NCI-H2107 (cell line): ENCODE measurements around the gene GPR89B.
A peak's percentile ranks its signal among the peaks of the same experiment; 100 is the strongest.
"Not testable (repeated sequence)": the region's sequence is repeated elsewhere in the genome, so short reads cannot be mapped to it uniquely, and the experiment has no call there.

Experiments
- DNase-seq: peaks from one replicate; lab custom pipeline; 2025; lab: John Stamatoyannopoulos, UW

GPR89B gene

GRCh38 chr1:147928236-147929132 is at the start of gene GPR89B:
GPR89B (plus strand) TSS chr1:147928420; CDS start chr1:147928537, 117 bp downstream.
- DNase-seq, result peak; percentile 70

- DNase-seq, result no peak
Measured at GRCh38 chr1:147879911-147880310, 48.3 kb upstream of the GPR89B start.

- DNase-seq, result no peak
Measured at GRCh38 chr1:147882535-147882934, 45.7 kb upstream of the GPR89B start.

GRCh38 chr1:147890177-147890790 is 37.9 kb upstream of the GPR89B start:
- DNase-seq, result peak; percentile 17

- DNase-seq, result no peak
Measured at GRCh38 chr1:147891088-147891487, 37.1 kb upstream of the GPR89B start.

GRCh38 chr1:147892216-147892615 is 36.0 kb upstream of the GPR89B start:
- no peak for DNase-seq

- DNase-seq, result peak; percentile 21
Measured at GRCh38 chr1:147892731-147893214, 35.4 kb upstream of the GPR89B start.

- no peak for DNase-seq
Measured at GRCh38 chr1:147895123-147895522, 33.1 kb upstream of the GPR89B start.

- DNase-seq, result no peak
Measured at GRCh38 chr1:147897029-147897752, 31.0 kb upstream of the GPR89B start.

- no peak for DNase-seq
Measured at GRCh38 chr1:147897789-147898188, 30.4 kb upstream of the GPR89B start.

- no peak for DNase-seq
Measured at GRCh38 chr1:147902253-147902845, 25.9 kb upstream of the GPR89B start, which contains the start of gene GJA8. GJA8 (plus strand) TSS chr1:147902795; CDS start chr1:147907956, 5,161 bp downstream.

- no peak for DNase-seq
Measured at GRCh38 chr1:147904726-147905125, 23.5 kb upstream of the GPR89B start.

- DNase-seq, result no peak
Measured at GRCh38 chr1:147907786-147908509, 20.3 kb upstream of the GPR89B start.

- DNase-seq, result no peak
Measured at GRCh38 chr1:147912553-147912952, 15.7 kb upstream of the GPR89B start.

GRCh38 chr1:147913362-147913942 is 14.8 kb upstream of the GPR89B start:
- no peak for DNase-seq

- no peak for DNase-seq
Measured at GRCh38 chr1:147919896-147920295, 8.3 kb upstream of the GPR89B start.

GRCh38 chr1:147924813-147925212 is 3.4 kb upstream of the GPR89B start:
- no peak for DNase-seq

GRCh38 chr1:147927215-147927614 is 1.0 kb upstream of the GPR89B start:
- DNase-seq, result not testable (repeated sequence)

GRCh38 chr1:147927689-147928088 is 531 bp upstream of the GPR89B start:
- not testable (repeated sequence) for DNase-seq

- DNase-seq, result not testable (repeated sequence)
Measured at GRCh38 chr1:147931137-147931536, 2.9 kb downstream of the GPR89B start.

- not testable (repeated sequence) for DNase-seq
Measured at GRCh38 chr1:147935296-147935695, 7.1 kb downstream of the GPR89B start.
